Nephron (organoid): ENCODE results near the gene KAT6B.

Source experiments
- H3K27ac Mint-ChIP-seq, 3 experiments: 2 replicates each; pipeline ENCODE4 v1.8.0; 2020; ENCODE audit warnings: mixed read lengths in 3 of 3, mild to moderate bottlenecking in 2 of 3, moderate library complexity in 1 of 3
- H3K27me3 Mint-ChIP-seq: 2 replicates; pipeline ENCODE4 v1.8.0; 2021; ENCODE audit warnings: low read depth, mild to moderate bottlenecking, moderate library complexity, mixed read lengths
- H3K36me3 Mint-ChIP-seq: 2 replicates; pipeline ENCODE4 v1.8.0; 2020; ENCODE audit warnings: low read depth, mixed read lengths
- H3K4me1 Mint-ChIP-seq: 2 replicates; pipeline ENCODE4 v1.8.0; 2020; ENCODE audit warnings: mixed read lengths
- H3K4me3 Mint-ChIP-seq, 3 experiments: 2 replicates each; pipeline ENCODE4 v1.8.0; 2020; ENCODE audit warnings: mild to moderate bottlenecking in 3 of 3, mixed read lengths in 3 of 3, moderate library complexity in 2 of 3
- H3K9me3 Mint-ChIP-seq: 2 replicates; pipeline ENCODE4 v1.8.0; 2020; ENCODE audit warnings: mixed read lengths
- CTCF ChIP-seq, 3 experiments: fragments of 200-600 bp; sonication (generic); IDR thresholded peaks; one replicate each; pipeline ENCODE4 v1.5.0; 2021; ENCODE audit warnings: antibody characterized with exemption in 3 of 3; ENCODE audit not compliant: unreplicated experiment in 3 of 3

The KAT6B gene

GRCh38 chr10:75030371-75030770 is 204.0 kb downstream of the KAT6B start:
- no peaks in the 10 kb centered on the region for H3K9me3 Mint-ChIP-seq
- TF ChIP-seq CTCF (IDR thresholded peaks at IDR 0.05; ENCODE audit: unreplicated experiment in 3 of 3): no peak
- peak overlapping the region in 1 of 3 experiments; percentile 17 for H3K27ac Mint-ChIP-seq
- H3K4me3 Mint-ChIP-seq: no peak overlapping the region
- peaks cover 13% of the 10 kb centered on the region for H3K4me1 Mint-ChIP-seq
- peaks cover 76% of the 10 kb centered on the region for H3K36me3 Mint-ChIP-seq
- H3K27me3 Mint-ChIP-seq: no peaks in the 10 kb centered on the region

GRCh38 chr10:75032119-75032518 is 205.7 kb downstream of the KAT6B start:
- Mint-ChIP-seq H3K27me3 (peaks cover 6% of the 10 kb centered on the region), H3K9me3 (no peaks in the 10 kb centered on the region), H3K4me1 (peaks cover 13% of the 10 kb centered on the region), H3K36me3 (peaks cover 66% of the 10 kb centered on the region), H3K4me3 (no peak overlapping the region), H3K27ac (no peak overlapping the region)
- TF ChIP-seq CTCF (IDR thresholded peaks at IDR 0.05; ENCODE audit: unreplicated experiment in 3 of 3): no peak

DNA sequence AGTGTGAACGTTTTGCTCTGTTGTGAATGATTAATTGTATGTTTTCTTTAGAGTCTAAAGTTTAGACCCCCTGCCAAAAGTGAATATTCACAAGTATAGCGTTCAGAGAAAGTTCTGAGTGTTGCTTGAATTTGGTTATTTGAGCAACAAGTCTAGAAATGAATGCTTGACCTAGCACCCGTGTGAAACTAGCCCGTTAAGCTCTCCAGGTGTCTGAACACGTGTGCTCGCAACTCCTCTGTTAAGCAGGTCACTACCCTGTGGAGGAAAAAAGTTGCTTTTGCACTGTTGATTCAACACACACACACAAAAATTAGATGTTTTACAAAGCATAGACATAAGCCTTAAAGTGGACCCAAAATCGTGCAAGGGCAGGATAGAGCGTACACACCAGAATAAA is 206.4 kb downstream of the KAT6B start:
- Mint-ChIP-seq H3K27ac (no peak overlapping the region), H3K36me3 (peaks cover 61% of the 10 kb centered on the region), H3K4me1 (peaks cover 17% of the 10 kb centered on the region), H3K9me3 (no peaks in the 10 kb centered on the region), H3K27me3 (peaks cover 6% of the 10 kb centered on the region), H3K4me3 (no peak overlapping the region)
- TF ChIP-seq CTCF (IDR thresholded peaks at IDR 0.05; ENCODE audit: unreplicated experiment in 3 of 3): no peak

GRCh38 chr10:75033399-75034130 is 207.2 kb downstream of the KAT6B start:
- Mint-ChIP-seq H3K4me3 (no peak overlapping the region), H3K27ac (no peak overlapping the region), H3K36me3 (peaks cover 54% of the 10 kb centered on the region), H3K9me3 (no peaks in the 10 kb centered on the region), H3K4me1 (peaks cover 19% of the 10 kb centered on the region), H3K27me3 (peaks cover 6% of the 10 kb centered on the region)
- TF ChIP-seq CTCF (IDR thresholded peaks at IDR 0.05; ENCODE audit: unreplicated experiment in 3 of 3): no peak

GRCh38 chr10:75034131-75034512 is 207.7 kb downstream of the KAT6B start:
- TF ChIP-seq CTCF (IDR thresholded peaks at IDR 0.05; ENCODE audit: unreplicated experiment in 3 of 3): no peak
- no peak overlapping the region for H3K4me3 Mint-ChIP-seq
- H3K4me1 Mint-ChIP-seq: peaks cover 17% of the 10 kb centered on the region
- H3K36me3 Mint-ChIP-seq: peaks cover 48% of the 10 kb centered on the region
- H3K27ac Mint-ChIP-seq: no peak overlapping the region
- peaks cover 6% of the 10 kb centered on the region for H3K27me3 Mint-ChIP-seq
- no peaks in the 10 kb centered on the region for H3K9me3 Mint-ChIP-seq

DNA sequence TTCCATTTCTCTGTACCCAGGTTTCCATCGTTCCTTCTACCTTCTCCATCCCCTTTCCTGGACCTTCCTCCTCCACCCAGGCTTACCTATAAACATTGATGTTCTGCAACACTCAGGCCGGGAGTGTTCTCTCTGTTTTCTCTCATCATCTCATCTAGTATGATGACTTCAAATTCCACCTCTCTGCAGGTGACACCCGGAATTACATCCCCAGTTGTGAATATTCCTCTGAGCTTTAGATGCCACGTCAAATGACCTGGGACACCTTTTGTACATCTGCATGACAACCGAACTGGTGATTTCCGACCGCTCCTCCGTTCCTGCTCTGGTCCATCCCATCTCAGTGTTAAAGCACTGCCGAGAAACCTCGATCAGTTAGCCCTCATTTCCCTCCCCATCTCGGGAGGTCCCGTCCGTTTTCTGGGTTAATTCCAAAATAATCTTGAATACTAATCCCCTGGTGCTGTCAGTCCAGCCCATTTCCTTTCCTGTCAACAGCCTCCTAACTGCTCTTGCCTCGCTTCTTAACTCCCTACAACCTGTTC is 208.4 kb downstream of the KAT6B start:
- H3K36me3 Mint-ChIP-seq: peaks cover 42% of the 10 kb centered on the region
- no peak for TF ChIP-seq CTCF (IDR thresholded peaks at IDR 0.05; ENCODE audit: unreplicated experiment in 3 of 3)
- H3K27me3 Mint-ChIP-seq: peaks cover 6% of the 10 kb centered on the region
- peaks cover 12% of the 10 kb centered on the region for H3K4me1 Mint-ChIP-seq
- no peak overlapping the region for H3K4me3 Mint-ChIP-seq
- H3K9me3 Mint-ChIP-seq: no peaks in the 10 kb centered on the region
- H3K27ac Mint-ChIP-seq: no peak overlapping the region
